ENCODE data around the gene CCR8.
A peak's percentile ranks its signal among the peaks of the same experiment; 100 is the strongest.

The CCR8 gene

GRCh38 chr3:39329493-39329892, at the start of gene CCR8:
TSS of gene CCR8 (plus strand) at chr3:39329709. CDS start at chr3:39332332, 2,623 bp downstream.
- DNase-seq, result no peak

GRCh38 chr3:39279745-39280517, 49.6 kb upstream of the CCR8 start, which contains the start of gene CX3CR1:
TSS of gene CX3CR1 (minus strand) at chr3:39280036. CDS start at chr3:39266509, 13,527 bp downstream.
- no peak for DNase-seq

GRCh38 chr3:39280571-39280970, 48.9 kb upstream of the CCR8 start:
- DNase-seq, result no peak

- no peak for DNase-seq
These were observed 48.0 kb upstream of the CCR8 start for GRCh38 chr3:39281533-39281932.

GRCh38 chr3:39282057-39282456, 47.5 kb upstream of the CCR8 start:
- no peak for DNase-seq

GRCh38 chr3:39284457-39284881, 45.0 kb upstream of the CCR8 start:
- no peak for DNase-seq

- no peak for DNase-seq
These were observed 44.2 kb upstream of the CCR8 start for GRCh38 chr3:39285332-39285731.

GRCh38 chr3:39286771-39287170, 42.7 kb upstream of the CCR8 start:
- DNase-seq, result no peak

GRCh38 chr3:39287216-39288164, 42.0 kb upstream of the CCR8 start:
- no peak for DNase-seq

GRCh38 chr3:39288300-39288808, 41.2 kb upstream of the CCR8 start:
- DNase-seq, result peak in 1 of 2 experiments; percentile 56

GRCh38 chr3:39289107-39289506, 40.4 kb upstream of the CCR8 start:
- DNase-seq, result no peak

- no peak for DNase-seq
These were observed 39.3 kb upstream of the CCR8 start for GRCh38 chr3:39290255-39290654.

GRCh38 chr3:39291903-39292329, 37.6 kb upstream of the CCR8 start:
- peak; percentile 7 to 28 for DNase-seq

- DNase-seq, result no peak
These were observed 36.5 kb upstream of the CCR8 start for GRCh38 chr3:39292961-39293360.

GRCh38 chr3:39294446-39295183, 34.9 kb upstream of the CCR8 start:
- no peak for DNase-seq

- no peak for DNase-seq
These were observed 34.2 kb upstream of the CCR8 start for GRCh38 chr3:39295184-39295775.

GRCh38 chr3:39296197-39297077, 33.1 kb upstream of the CCR8 start:
- no peak for DNase-seq

- no peak for DNase-seq
These were observed 30.2 kb upstream of the CCR8 start for GRCh38 chr3:39299279-39299678.

- DNase-seq, result no peak
These were observed 27.3 kb upstream of the CCR8 start for GRCh38 chr3:39302178-39302577.

- DNase-seq, result no peak
These were observed 16.2 kb upstream of the CCR8 start for GRCh38 chr3:39313289-39313688.

- no peak for DNase-seq
These were observed 14.1 kb upstream of the CCR8 start for GRCh38 chr3:39315420-39315819.
